NCI-H748 (cell line): Measurements from ENCODE around the gene MAML2.

ENCODE experiments used
- DNase-seq: peaks from one replicate; lab custom pipeline; 2025; ENCODE audit not compliant: unreplicated experiment; lab: John Stamatoyannopoulos, UW

The MAML2 gene

DNA sequence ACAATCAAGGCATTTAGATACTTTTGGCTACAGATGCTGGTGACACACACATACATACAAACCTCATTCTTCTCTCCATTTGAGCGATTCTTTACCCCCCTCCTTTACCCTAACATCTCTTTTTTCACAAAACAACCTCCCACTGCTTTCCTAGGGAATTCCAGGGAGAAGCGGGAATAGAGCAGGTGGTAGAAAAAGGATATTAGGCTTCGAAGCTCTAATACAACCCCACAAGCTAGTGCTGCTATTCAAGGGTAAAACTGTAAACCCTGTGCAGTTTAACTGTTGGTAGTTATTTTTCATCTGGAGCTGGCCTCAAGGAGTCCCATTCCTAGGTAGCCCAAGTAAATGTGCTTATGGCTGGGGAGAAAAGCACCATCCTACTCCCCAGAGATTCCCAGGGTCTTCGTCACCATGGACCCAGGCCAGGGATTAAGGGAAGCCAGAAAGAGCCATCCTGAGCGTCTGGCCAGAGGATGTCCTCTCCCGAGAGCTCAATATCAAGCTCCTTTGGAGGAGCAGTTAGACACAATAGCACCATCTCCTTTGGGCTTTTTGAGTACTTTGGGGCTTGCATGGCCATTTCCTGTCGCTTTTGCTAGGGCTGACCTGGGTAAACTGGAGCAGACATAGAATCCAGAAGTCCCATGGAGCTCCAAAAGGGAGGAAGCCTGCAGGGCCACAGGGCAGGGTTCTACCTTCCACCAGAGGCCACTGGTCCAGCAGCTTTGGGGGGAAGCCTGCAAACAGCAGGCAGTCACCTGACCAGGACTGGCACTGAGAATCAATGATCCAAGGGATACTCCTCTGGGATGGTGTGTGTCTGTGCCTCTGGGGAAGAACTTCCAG is 3.1 kb downstream of the MAML2 start:
- DNase-seq, result no peak

DNA sequence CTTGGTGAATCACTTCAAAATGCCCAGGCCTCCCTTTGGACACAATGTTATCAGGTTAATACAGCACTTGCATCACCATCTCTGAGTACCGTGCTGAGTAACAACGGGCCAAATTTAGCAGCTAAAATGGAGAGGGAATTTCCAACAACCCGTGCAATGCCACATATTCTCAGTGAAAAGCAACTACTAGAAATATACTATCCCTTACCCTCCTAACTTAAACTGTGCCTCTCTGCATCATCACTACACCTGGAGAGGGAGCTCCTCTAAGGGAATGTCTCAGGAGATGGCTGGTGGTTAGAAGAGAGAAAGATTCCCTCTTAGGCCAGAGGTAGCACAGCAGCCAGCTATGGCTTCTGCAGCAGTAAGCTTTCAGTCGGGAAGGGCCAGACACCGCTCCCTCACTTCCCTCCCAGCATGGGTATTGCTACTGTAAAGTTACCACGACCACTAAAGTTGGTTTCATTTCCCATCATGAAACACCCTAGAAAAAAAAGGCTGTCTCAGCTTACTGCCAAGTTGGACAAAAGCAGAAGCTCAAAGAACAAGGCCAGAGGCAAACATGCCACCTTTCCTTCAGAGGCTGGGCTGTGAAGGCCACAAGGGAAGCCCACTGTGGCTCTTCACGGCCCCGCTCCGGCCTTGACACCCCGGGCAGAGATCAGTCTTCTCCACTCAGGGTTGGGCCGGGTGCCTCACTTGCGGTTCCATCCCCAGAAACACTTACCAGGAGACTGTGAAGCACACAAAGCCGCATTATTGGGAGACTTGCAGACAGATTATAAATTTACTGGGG is 3.9 kb downstream of the MAML2 start:
- DNase-seq, result no peak

DNA sequence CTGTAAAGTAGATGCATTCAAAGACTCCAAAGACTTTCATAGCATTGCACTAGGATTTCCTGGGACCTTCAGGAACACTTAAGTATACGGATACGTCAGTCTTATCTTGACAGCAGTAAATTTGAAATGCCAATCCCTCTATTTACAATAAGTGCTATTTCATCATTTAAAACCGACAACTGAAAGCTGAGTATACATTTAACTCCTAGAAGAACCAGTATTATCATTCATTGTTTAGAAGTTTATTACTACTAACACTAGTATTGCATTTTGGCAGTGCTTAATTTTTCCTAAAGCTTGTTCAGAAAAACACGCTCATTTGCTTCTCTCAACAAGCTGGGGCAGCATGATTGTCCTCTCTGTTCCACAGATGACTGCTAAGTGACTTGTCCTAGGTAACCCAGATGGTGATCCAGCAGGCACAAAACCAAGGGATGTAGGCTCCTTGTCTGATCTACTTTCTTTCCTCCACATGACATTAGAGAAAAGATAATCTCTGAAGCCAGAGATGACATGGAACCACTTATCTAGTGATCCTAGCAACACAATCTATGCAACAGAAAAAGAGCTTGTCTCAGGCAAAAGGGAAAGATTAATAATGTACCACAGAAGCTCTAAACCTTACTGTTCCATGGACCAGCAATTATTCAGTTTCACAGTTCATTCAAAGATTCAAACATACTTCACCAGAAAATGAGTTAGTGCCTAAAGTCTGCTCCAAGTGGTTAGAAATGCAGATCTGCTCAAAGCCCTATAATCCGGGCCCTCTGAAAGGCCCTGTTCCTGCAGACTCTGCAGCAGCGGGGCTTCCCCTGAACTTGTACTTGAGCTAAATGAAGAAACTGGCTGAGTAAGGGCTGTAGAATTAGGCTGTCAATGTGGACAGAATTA is 5.2 kb downstream of the MAML2 start:
- no peak for DNase-seq

DNA sequence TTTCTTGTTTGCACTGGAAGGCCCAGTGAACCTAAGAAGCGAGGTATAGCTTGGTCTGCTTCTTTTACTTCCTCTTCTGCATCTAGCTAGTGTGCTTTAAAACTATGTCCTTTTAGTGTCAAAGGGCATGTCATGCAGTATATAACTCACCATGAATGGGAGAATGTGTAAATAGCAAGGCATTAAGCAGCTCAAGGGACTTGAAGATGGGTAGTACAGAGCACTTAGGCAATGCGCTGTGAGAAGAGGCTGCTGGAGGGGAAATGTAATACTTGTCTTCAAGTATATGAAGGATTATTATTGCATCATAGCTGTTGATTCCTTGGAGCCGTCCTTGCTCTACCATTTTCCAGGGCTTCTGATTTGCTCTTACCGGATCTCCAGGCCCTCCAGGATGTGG is 7.6 kb downstream of the MAML2 start:
- DNase-seq, result no peak

DNA sequence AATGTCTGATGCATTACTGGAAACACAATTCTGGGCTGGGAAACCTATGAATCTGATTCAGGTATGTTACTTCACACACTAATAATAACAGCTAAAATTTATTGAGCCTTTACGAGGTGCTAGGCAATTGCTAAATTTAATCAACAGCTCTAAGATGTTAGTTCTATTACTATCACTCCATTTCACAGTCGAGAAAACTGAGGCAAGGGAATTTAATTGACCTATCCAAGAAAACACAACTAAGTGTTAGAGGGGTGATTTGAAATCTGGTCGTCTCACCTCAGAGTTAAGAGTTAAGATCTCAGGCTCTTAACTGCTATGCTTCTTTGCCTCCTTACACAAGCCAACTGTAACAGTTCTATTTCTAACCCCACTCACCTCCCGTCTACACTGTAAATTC is 8.8 kb downstream of the MAML2 start:
- no peak for DNase-seq

DNA sequence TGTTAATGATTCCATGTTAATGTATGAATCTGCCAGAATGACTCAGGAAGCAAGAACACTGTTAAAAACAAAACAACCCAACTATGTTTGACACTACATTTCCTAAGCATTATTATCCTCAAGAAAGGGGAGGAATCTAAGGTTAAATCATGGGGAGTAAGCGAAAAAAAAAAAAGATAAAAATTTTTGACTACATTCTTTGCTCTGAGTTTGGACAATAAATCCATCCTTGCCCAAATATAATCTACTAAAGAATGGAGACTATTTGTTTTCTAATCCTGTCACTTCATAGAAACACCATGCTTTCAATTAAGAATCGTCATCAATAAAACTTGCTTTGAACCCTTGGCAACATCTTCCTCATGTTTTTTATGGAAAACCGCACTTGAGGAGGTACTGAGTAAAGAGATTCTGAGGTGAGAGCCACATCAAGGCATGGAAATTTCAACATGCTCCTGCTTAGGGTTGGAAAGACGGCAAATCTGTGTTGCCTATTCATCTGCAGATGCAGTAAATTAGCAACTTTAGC is 9.7 kb downstream of the MAML2 start:
- no peak for DNase-seq

DNA sequence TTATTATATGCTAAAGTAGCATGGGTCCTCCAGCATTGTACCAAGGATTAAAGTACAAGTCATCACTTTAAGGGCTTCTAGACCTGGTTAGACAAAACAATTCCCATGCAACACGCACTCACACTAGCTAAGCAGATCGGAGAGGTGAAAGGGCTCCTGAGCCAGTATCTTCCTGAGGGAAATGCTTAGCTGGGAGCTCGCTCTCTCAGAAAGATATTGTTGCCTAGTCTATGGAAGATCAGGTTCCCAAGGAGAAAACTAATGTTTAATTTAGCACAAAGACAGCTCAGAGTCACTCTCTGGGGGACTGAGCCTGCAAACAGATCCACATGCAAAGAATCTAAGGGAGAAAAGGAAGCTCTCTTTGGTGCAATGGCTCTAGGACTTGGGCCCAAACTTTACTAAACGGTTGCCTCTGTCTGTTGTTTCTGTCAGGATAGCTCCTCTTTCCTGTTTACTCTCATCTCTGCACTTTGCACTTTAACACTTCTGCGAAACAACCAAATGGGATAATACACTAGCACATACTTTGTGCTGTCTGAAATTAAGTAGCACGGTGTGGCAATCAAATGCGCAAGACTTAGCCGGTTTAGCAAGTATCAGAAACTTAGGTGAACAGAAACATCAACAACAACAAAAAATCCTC is 10.7 kb downstream of the MAML2 start:
- no peak for DNase-seq

DNA sequence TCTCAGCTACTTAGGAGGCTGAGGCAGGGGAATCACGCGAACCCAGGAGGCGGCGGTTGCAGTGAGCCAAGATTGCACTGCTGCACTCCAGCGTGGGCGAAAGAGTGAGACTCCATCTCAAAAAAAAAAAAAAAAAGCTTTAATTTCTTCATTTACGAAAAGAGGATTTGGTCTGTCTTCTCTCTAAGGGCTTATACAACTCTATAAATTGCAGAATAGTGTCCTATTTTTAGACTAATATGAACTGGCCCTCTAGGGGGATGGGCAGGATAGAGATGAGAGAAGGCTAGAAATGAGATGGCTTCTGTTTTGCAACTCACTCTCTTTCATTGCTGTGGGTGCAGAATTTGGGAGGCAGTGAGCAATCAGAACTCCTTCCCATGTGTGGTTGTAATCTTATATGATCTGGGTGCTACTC is 11.3 kb downstream of the MAML2 start:
- no peak for DNase-seq

DNA sequence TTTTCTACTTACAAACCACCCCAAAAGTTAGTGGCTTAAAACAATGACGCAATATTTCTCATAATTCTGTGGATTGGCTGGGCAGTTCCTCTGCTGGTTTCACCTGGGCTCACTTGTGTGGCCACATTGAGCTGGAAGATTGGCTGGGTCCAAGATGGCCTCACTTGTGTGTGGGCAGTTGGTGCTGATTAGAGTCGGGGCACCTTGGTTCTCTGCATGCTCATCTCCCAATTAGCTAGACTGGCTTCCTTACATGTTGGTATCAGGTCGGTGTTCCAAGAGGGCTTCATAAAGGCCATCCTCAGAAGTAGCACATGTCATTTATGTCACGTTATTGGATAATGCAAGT is 12.5 kb downstream of the MAML2 start:
- DNase-seq, result no peak

DNA sequence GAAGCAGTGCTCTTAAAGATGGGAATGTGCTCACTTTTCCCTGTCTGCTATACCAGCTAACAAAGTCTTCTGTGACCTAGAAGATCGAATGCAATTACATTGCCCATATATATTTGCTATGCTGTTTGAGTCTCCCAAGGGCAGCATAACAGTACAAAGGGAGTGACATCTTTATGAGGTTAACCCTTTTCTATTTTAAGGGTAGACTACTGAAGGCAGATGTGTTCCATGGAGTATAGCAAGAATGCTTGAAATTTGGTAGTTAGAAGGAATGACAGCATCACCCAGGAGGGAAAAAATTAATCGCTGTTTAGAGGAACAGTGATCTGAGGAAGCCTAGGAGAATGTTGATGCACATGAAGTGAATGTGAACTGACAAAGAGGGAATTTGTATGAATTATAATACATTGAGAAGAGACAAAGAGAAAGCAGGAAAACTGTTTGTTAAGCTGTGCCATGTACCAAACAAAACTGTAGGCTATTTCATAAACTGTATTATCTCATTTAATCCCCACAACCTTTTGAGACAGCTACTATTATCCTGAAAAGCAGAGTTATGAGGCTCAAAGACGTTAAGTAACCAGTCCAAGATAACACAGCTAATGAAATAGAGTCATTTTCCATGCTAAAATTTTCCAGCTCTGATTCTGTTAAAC is 13.0 kb downstream of the MAML2 start:
- DNase-seq, result no peak

DNA sequence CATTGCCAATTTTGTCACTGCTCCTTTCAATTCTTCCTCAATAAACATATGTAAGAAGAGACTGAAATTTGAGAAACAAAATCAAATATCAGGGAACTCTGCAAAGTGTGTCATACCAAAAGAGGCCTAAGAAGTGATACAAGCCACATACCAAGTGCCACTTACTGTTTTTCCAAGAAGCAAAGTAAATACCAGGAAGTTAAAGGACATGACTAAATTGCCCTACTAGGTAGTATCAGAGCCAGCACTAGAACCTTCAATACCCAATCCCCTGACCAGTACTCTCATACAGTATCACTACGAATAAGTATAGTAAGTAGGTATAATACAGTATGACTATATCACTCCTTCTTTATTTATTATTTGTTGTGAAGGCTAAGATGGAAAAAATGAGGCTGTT is 13.6 kb downstream of the MAML2 start:
- DNase-seq, result no peak

DNA sequence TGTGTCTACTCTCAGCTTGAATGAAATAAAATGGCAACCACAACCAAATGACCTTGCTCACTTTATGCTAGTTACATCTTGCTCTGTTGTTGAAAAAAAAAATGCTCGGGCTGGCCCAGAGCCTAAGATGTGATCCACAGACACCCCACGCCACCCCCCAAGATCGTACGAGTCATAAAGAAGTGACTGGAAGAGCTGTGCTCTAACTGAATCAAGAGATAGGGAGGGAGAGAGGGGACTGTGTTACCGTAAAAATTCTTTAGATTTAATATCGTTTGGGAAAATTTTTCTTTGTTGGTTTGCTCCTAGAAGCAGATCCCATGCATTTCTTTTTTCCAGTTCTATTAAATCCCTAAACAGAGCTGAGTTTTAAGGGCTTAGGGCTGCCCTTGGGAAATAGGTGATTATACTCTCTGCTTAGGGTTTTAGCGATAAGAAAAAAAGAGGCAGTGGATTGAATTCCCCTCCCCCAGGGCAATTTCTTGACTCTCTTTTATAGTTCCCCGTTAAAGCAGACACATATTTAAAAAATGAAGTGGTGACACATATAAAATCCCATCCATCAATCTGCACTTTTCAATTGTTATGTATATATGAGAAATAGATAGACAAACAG is 14.5 kb downstream of the MAML2 start:
- no peak for DNase-seq

DNA sequence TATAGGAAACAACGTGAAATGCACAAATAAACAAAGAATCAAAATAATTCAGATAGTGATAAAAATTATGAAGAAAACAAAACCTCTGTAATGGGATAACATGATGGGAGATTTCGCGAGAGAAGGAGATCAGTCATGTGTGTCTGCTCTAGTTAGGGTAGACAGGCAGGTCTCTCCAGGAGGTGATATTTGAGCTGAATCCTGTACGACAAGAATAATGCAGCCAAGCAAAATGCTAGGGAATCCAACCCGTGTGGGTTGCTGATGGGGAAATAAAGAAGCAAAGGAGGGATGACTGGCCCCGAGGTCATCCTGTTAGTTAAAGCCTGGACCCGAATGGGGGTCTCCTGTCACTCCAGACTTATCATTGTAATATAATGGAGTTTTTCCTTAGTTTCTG is 16.0 kb downstream of the MAML2 start:
- no peak for DNase-seq

DNA sequence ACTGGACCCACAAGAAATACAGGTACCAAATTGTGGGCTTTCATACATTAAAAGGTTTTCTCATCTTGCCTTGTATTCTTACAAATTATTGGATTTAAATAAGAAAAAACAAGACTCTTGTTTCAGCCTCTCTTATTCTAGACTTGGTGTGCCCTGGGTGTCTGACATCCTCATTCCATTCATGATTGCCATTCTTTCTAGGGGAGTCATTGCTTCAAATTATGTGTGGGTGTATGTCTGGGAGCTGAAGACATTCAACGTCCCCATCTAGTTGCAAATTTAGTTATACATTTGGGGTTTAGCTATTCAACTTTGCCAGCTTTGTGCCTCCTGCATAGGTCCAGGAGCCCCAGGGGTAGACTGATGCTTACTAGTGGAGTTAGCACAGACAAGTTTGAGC is 18.1 kb downstream of the MAML2 start:
- no peak for DNase-seq

DNA sequence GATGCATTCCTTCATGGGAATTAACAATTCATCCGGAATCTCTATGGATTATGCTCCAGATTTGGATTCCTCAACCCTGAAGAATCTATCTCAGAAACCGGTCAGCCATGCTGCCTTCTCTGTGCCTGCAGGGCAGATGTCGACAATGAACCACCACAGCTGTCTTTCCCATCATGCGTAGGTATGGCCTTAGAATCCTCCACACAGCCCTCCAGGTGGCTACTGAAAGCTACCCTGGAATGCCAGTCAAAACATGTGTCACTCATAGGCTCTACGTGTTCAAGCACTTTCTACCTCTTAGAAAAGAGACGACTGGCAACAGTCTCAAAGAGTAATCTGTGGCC is 19.4 kb downstream of the MAML2 start:
- no peak for DNase-seq

DNA sequence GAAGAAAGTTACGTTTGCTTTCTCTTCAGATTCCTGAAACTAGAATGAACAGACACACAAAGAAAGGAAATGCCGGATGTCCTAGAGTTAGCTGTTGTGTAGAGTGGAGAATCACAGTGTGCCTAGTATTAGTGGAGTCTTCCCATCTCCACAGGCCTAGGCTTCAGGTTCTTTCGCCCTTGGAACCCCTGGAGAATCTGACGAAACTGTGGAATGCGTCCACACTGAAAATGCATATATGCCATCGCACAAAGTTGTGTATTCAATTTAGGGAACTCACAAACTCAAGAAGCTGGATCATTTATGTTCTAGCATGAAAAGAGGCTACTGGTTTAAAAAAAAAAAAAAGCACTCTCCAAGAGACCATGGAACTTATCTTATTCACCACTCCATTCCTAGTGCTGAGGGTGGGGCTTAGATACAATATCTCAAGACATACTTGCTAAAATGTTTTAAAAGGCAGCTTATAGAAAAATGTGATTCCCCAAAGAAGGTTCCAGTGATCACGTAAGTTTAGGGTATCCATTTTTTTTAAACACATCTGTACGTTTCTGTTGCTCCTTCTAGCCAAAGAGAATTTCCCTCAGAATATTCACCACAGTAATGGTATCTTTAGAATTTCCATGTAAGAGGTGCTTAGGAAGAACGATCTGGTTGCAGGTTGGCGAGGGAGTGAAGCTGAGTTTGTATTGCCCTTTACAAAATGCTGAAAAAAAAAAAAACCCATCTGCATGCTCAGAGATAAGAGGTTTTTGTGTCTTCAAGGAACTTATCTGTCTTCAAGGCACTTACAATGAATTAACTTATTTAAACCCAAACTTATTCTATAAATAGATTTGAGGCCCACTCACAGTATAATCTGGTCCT is 20.0 kb downstream of the MAML2 start:
- DNase-seq, result no peak

DNA sequence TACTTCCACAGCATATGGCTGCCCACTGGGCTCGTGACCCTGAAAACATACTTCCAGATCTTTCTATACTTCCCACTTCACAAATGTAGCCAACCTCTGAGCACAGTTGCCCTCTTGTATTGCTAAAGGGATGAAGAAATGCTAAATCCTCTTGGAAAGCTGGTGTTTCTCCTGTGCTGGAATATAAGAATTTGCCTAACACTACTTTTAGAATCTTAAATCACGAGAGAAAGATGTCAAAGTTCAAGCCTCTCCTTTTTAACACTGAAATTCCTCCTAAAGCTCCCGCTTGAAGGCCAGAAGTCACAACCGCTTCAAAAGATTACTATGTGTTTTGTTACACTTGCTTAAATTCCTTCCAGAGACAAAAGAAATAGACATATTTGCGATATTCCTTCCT is 21.9 kb downstream of the MAML2 start:
- no peak for DNase-seq

DNA sequence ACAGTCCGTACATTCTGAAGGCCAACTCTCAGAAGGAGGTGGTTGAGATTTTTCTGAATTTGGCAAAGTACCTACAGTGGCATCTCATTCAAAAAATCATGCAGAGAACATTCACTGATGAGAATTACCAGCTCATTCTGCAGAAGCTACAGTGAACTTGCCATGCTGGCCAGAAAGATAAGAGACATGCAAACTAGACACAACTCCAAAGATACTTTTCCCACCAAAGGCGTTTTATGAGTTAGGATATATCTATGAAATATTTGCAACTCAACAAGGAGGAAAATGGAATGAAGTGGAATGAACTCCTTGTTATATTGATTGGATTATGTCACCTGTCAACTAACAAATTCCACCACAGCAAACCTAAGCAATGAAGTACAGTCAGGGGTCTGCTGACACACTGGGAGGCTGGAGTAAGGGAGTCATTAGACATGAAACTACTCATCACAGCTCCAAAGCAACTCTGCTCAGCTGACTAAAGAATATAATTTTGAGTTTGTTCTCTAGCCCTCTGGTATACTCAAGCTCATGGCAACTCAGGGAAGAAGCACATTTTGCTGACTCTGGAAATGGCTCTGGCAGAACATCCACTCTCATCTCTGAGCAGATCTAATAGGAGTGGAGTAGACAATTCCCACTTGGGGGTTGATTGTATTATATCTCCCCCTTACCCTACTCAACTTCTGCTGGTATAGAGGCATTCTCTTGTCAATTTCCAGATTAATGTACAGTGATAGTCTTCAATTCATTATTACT is 22.9 kb downstream of the MAML2 start:
- no peak for DNase-seq
